GM12892 (cell line): Measurements from ENCODE around the gene VIPAS39. TPM values are rescaled to one million over a fixed set of nuclear protein-coding genes. Genes with fewer than 3 reads are reported as not detected.

ENCODE experiments used
- DNase-seq: peaks from one replicate; pipeline ENCODE4 v3.0.0; 2011; ENCODE audit not compliant: insufficient read length
- FAIRE-seq: peaks from 2 replicates; lab custom pipeline; 2011; peaks lifted over from hg19 to GRCh38; lab: Jason Lieb, UNC
- POLR2A ChIP-seq: IDR thresholded peaks from 2 replicates; pipeline ENCODE4 v1.6.1; 2011; ENCODE audit warnings: low read depth, low read length, control low read depth
- POLR2AphosphoS5 ChIP-seq: IDR thresholded peaks from 2 replicates; pipeline ENCODE4 v1.6.1; 2011; ENCODE audit warnings: low read depth, low read length, control low read depth
- TAF1 ChIP-seq: IDR thresholded peaks from 2 replicates; pipeline ENCODE4 v1.6.1; 2011; ENCODE audit warnings: low read depth, mild to moderate bottlenecking, control low read depth, low read length, borderline replicate concordance
- polyA plus RNA-seq: library from polyadenylated mRNA; unstranded; fragments of >200 nt; gene quantifications from one replicate; pipeline ENCODE4 v1.2.1, GENCODE V29; 2012; ENCODE audit warnings: missing spikeins, inconsistent platforms; ENCODE audit not compliant: missing spikeins

VIPAS39 gene
- 19.7 TPM for polyA plus RNA-seq

DNA sequence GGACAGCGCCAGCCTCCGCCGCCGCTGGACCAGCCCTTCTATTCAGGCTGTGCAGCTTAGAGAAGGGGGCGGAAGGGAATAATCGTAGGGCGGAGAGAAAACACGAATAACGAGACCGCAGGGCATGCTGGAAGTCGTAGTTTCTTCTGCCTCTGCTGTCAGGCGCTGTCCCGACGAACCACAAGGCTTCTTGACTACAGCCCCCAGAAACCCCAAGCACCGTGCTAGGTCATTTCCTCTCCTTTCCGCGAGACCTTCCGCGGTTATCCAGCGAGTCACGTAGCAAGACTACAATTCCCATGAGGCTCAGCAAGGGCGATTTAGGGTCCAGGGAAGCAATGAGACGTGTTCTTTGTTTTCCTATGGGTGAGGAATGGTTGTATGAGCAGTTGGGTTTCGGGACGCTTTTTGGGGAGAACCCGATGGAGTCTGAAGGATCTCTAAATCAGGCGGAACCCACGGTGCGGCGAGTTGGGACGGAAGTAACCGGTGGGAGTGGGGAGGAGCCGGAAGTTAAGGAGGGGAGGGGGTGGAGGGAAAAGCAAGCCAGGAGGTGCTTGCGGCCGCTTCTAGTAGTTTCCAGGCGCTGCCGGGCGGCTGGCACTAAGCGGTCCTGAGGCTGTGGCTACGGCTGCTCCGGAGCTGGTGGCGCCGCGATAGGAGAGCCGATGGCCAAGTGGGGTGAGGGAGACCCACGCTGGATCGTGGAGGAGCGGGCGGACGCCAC, at the start of gene VIPAS39, which contains the start of gene AHSA1:
TSS of gene VIPAS39 (minus strand) at position 80 of the 727 bp plus-strand sequence. CDS start 3,499 bp downstream, outside the sequence.
TSS of gene AHSA1 (plus strand) at position 572 of the 727 bp plus-strand sequence. CDS start at position 669, 97 bp downstream.
- TF ChIP-seq TAF1 = peak; percentile 72
- TF ChIP-seq POLR2A = peak; percentile 75; the same call in 1 of the 2 replicates
- peak; percentile 68 for TF ChIP-seq POLR2AphosphoS5
- DNase-seq = peak; percentile 81
- FAIRE-seq = peak; percentile 99

DNA sequence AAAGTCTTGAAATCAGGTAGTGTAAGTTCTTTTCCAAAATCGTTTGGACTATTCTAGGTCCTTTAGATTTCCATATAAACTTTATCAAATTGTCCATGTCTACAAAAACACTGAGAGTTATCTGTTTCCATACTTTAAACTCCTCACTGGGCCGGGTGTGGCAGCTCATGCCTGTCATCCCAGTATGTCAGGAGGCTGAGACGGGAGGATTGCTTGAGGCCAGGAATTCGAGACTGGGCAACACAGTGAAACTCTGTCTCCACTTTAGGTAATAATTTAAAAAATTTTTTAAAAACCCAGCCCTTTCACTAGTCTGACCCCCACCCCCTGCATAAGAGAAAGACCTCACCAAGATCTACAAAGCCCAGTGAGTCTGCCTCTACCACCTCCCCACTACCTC, 47.6 kb upstream of the VIPAS39 start:
- DNase-seq = no peak
- no peak for TF ChIP-seq POLR2AphosphoS5
- TF ChIP-seq TAF1 = no peak
- no peak for TF ChIP-seq POLR2A
- FAIRE-seq = no peak

GRCh38 chr14:77503138-77503537, 45.7 kb upstream of the VIPAS39 start:
- FAIRE-seq (no peak), DNase-seq (no peak)
- TF ChIP-seq POLR2AphosphoS5 (no peak), POLR2A (no peak), TAF1 (no peak)

- TF ChIP-seq TAF1 (no peak), POLR2AphosphoS5 (no peak), POLR2A (no peak)
- DNase-seq (no peak), FAIRE-seq (no peak)
These were observed 44.8 kb upstream of the VIPAS39 start for GRCh38 chr14:77502109-77502782.

DNA sequence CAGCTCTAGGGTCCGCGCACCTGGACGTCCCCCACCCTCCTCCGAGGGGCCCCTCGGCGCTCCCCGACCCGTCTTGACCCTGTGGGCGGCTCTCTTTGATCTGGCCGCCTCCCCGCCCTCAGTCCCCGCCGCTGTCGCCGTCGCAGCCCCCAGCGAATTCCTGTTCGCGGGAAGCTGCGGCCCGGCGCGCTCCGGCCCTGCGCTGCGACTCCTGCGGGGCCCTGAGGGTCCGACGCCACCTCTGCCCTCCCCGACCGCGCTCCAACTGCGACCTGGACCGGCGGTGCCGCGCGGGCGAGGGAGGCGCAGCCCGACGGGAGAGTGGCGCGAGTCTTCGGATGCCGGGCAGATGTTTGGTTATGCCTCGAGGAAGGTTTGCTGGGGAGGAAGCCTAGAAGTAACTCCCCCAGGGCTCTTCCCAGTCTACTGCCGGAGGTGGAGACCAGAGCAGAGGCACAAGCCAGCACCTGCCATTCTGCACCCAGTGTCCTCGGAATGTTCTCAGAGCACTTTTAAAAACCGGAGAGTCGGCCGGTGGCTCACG, 41.7 kb upstream of the VIPAS39 start:
- no peak for TF ChIP-seq TAF1
- TF ChIP-seq POLR2A = no peak
- no peak for TF ChIP-seq POLR2AphosphoS5
- peak; percentile 52 for DNase-seq
- FAIRE-seq = no peak

GRCh38 chr14:77498120-77498979, 40.9 kb upstream of the VIPAS39 start, which contains the start of gene ISM2:
TSS of gene ISM2 (minus strand) at chr14:77498816. CDS start at chr14:77498793, 23 bp downstream.
- DNase-seq (peak; percentile 67), FAIRE-seq (no peak)
- TF ChIP-seq POLR2A (no peak), POLR2AphosphoS5 (no peak), TAF1 (no peak)

DNA sequence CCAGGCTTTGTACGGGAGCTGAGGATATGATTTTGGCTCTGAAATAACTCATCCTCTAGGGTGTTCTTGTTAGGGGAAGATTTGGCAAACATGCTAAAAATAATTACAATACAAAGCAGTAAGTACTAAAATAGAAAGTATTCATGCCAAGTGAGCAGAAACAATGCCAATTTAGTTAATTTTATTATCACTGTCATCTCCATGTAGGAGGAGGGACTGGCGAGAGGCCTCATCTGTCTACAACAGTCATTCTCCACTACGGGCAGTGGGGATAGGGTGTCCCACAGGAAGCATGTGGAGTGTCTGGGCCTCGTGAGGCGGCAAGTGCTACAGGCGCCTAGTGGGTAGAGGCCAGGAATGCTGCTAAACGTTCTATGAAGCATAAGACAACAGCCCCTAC, 37.9 kb upstream of the VIPAS39 start:
- no peak for FAIRE-seq
- DNase-seq = no peak
- TF ChIP-seq POLR2A (no peak), POLR2AphosphoS5 (no peak), TAF1 (no peak)

DNA sequence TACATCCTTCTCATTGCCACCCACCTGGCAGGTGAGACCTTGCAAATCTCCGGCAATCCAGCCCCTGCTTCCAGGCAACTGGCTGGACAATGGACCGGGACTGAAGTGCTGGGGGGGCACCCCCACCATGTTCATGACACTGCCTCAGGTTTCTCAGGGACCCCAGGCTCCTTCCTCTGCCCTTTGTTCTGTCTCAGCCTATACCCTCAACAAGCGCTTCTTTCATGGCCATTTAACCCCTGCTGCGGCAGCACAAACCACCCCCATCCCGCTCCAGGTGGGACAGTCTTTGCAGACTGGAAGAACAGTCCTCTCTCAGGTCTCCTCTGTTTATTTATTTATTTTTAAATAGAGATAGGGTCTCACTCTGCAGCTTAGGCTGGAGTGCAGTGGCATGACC, 33.7 kb upstream of the VIPAS39 start:
- DNase-seq (no peak), FAIRE-seq (no peak)
- TF ChIP-seq POLR2A (no peak), TAF1 (no peak), POLR2AphosphoS5 (no peak)

GRCh38 chr14:77490347-77490986, 33.1 kb upstream of the VIPAS39 start:
- DNase-seq (no peak), FAIRE-seq (no peak)
- TF ChIP-seq POLR2AphosphoS5 = no peak
- TF ChIP-seq TAF1 = no peak
- no peak for TF ChIP-seq POLR2A

DNA sequence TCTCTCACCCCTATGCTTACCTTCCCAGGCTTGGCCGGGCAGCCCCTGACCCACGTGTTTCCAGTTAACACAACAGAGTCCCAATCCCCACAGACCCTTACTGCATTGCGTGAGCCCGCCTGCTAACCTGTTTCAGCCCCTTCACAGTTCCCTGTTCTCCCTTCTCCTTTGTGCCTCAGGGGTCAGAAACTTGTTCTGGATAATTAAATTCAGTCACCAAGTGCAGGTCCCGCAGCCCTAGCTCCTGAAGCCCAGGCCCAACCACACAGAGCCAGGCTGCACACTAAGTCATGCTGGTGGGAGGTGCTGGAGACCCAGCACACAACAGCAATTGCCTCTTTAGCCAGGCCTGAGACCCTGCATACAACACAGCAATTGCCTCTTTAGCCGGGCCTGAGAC, 31.6 kb upstream of the VIPAS39 start:
- TF ChIP-seq POLR2A (no peak), POLR2AphosphoS5 (no peak), TAF1 (no peak)
- no peak for DNase-seq
- FAIRE-seq = no peak
